A673 (cell line): ENCODE measurements around the gene RNF223.

Source experiments
- CTCF ChIP-seq: fragments of 300-800, 200-600 bp; sonication (generic); conservative IDR thresholded peaks from 2 replicates; pipeline ENCODE4 v1.5.1; 2017; ENCODE audit warnings: low read depth, mild to moderate bottlenecking, antibody characterized with exemption, low read length, moderate library complexity, mixed read lengths
- EZH2 ChIP-seq: fragments of 200-600 bp; sonication (generic); IDR thresholded peaks from 2 replicates; pipeline ENCODE4 v1.6.1; 2017; ENCODE audit warnings: borderline replicate concordance, low read depth, mild to moderate bottlenecking, mixed read lengths, antibody characterized with exemption, low read length; ENCODE audit not compliant: poor library complexity, severe bottlenecking

GRCh38 chr1:1090424-1091343, 16.6 kb upstream of the RNF223 start:
- TF ChIP-seq CTCF (no peak), EZH2 (no peak)
